ENCODE results near the gene HDAC4. TPM values are rescaled to one million over a fixed set of nuclear protein-coding genes. Genes with fewer than 3 reads are reported as not detected.

HDAC4 gene
- total and polyA plus RNA-seq, 2 of the 8 experiments (the other 6 are each of a cell fraction or from before 2014, with no cell fraction given): 15.4 to 31.5 TPM

DNA sequence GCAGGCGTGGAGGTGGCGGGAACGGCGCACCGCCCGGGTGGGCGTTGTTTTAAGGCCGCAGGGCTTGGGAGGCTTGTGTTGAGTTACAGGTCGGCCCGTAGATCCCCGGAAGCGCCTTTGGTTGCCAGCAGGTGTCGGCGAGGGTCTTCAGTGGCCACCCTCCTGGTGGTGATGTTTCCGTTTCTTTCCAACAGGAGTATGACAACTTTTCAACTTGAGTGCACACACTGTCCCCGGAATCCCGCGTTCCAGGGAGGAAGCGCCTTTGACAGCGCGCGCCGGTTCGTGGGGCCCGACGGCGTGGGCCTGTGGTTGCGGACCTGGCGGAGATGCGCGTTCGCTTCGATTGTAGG, 1.0 kb upstream of the HDAC4 start:
- 12% methylated on average over 25 of the region's 33 CpGs; no CpG with 5 or more reads in 1 of the 2 experiments for WGBS, 2 experiments (ENCODE audit: extremely low coverage in 1 of 2, insufficient coverage in 1 of 2, insufficient read length in 1 of 2, insufficient replicate concordance in 2 of 2, low coverage in 1 of 2, low lambda C conversion rate in 2 of 2, missing lambda C conversion rate in 1 of 2)
- Histone ChIP-seq H3K18ac (ENCODE audit: extremely low read depth, low read length) (peak overlapping the region; percentile 94), H2BK12ac (ENCODE audit: low read depth, low read length) (peak overlapping the region; percentile 61; the same call in 1 of the 2 replicates), H4K5ac (ENCODE audit: insufficient read length, low read depth, low read length) (peak overlapping the region; percentile 96), H3K9ac (replicated peaks in 1 of 4; ENCODE audit: extremely low read depth in 1 of 4, low read depth in 3 of 4, low read length in 3 of 4) (peak overlapping the region; percentile 39 to 100 (median 76)), H3K27ac (ENCODE audit: low read depth, low read length) (peak overlapping the region; percentile 100), H2AFZ (ENCODE audit: low read length) (no peak overlapping the region), H3K36me3 (ENCODE audit: control insufficient read depth in 2 of 4, insufficient read depth in 4 of 4, low read length in 3 of 4) (no peaks in the 10 kb centered on the region), H3K27me3 (replicated peaks in 1 of 4; ENCODE audit: control insufficient read depth in 3 of 4, extremely low read depth in 1 of 4, insufficient read depth in 3 of 4, low read length in 3 of 4) (no peaks in the 10 kb centered on the region), H3K79me2 (ENCODE audit: control insufficient read depth in 1 of 2, insufficient read depth in 2 of 2, low read length in 2 of 2) (peaks cover 4 to 31% of the 10 kb centered on the region in 2 experiments; a peak in 3 of 4 replicates), H3K4ac (replicated peaks; ENCODE audit: insufficient read length, low read depth, low read length) (no peak overlapping the region), H4K91ac (replicated peaks; ENCODE audit: insufficient read length, low read length) (peak overlapping the region; percentile 91), H3K4me1 (replicated peaks in 1 of 4; ENCODE audit: control insufficient read depth in 3 of 4, insufficient read depth in 4 of 4, low read length in 3 of 4) (peaks cover 0 to 3% (median 0%) of the 10 kb centered on the region in 4 experiments; a peak in 4 of 7 replicates), H3K4me3 (ENCODE audit: extremely low read depth in 1 of 4, insufficient read depth in 2 of 4, low read depth in 3 of 4, low read length in 4 of 4) (peak overlapping the region; percentile 73 to 96 (median 94)), H3K23me2 (ENCODE audit: low read depth, low read length) (peaks cover 9% of the 10 kb centered on the region; the same call in 1 of the 2 replicates), H2BK15ac (ENCODE audit: low read length) (no peak overlapping the region), H3K4me2 (ENCODE audit: insufficient read depth in 1 of 2, low read depth in 2 of 2, low read length in 2 of 2) (peak overlapping the region; percentile 57 to 88), H3K9me3 (ENCODE audit: insufficient read depth in 2 of 2, low read depth in 1 of 2, low read length in 1 of 2) (no peaks in the 10 kb centered on the region), H2AK5ac (ENCODE audit: low read depth, low read length) (no peak overlapping the region), H2BK120ac (replicated peaks; ENCODE audit: low read depth, low read length) (no peak overlapping the region), H3K79me1 (ENCODE audit: low read depth, low read length) (peaks cover 12% of the 10 kb centered on the region; the same call in 1 of the 2 replicates), H2BK5ac (ENCODE audit: low read depth, low read length) (peak overlapping the region; percentile 100), H3K23ac (ENCODE audit: insufficient read length) (no peak overlapping the region), H4K8ac (ENCODE audit: extremely low read depth, insufficient read depth, low read length) (peak overlapping the region; percentile 100), H3K56ac (replicated peaks; ENCODE audit: insufficient read length, low read depth, low read length) (peak overlapping the region; percentile 67), H2BK20ac (ENCODE audit: low read length) (no peak overlapping the region), H3K14ac (ENCODE audit: insufficient read length) (no peak overlapping the region), H4K20me1 (replicated peaks in 1 of 2; ENCODE audit: control insufficient read depth in 1 of 2, insufficient read depth in 2 of 2, low read length in 2 of 2) (peaks cover 12 to 13% of the 10 kb centered on the region in 2 experiments)
- FAIRE-seq (no peak), DNase-seq (ENCODE audit: low read depth in 1 of 2, low spot score in 2 of 2) (peak in 1 of 2 experiments; percentile 27)
- ChIA-PET CTCF (ENCODE audit: partially characterized antibody) (no interaction called here), POLR2A (ENCODE audit: partially characterized antibody) (interaction anchor here (0.8 to 1.1 kb wide), 4 partner anchors 115 to 579 kb away, joined by 3 to 4 read pairs (median 3); no protein-coding TSS in a partner anchor)
- no peak for TF ChIP-seq SIX5 (IDR thresholded peaks at IDR 0.05; ENCODE audit: low read depth, low read length)
- peak; percentile 16 to 42 (median 18) for TF ChIP-seq CTCF (IDR thresholded peaks at IDR 0.05; ENCODE audit: control extremely low read depth in 1 of 3, insufficient read depth in 1 of 3, low read depth in 1 of 3, low read length in 3 of 3)
- no peak for TF ChIP-seq NANOG (IDR thresholded peaks at IDR 0.05; ENCODE audit: insufficient read depth, low read depth, low read length, poor library complexity, severe bottlenecking)
- no peak for TF ChIP-seq EP300 (IDR thresholded peaks at IDR 0.05; ENCODE audit: borderline replicate concordance in 1 of 2, low read depth in 2 of 2, low read length in 2 of 2)
- no peak for TF ChIP-seq MAFK (IDR thresholded peaks at IDR 0.05; ENCODE audit: low read depth, low read length)
- peak; percentile 33 to 42; a peak in 3 of 4 replicates for TF ChIP-seq RAD21 (IDR thresholded peaks at IDR 0.05 in 1 of 2, conservative IDR thresholded peaks at IDR 0.05 in 1 of 2; ENCODE audit: low read depth in 2 of 2, low read length in 2 of 2)
- no peak for TF ChIP-seq KDM1A (IDR thresholded peaks at IDR 0.05; ENCODE audit: borderline replicate concordance, low read length)
- no peak for TF ChIP-seq YY1 (IDR thresholded peaks at IDR 0.05; ENCODE audit: low read depth, low read length)
- TF ChIP-seq RFX5 (IDR thresholded peaks at IDR 0.05; ENCODE audit: borderline replicate concordance, low read depth, low read length): no peak
- TF ChIP-seq CBX8 (IDR thresholded peaks at IDR 0.05; ENCODE audit: borderline replicate concordance, low read depth, low read length): no peak

Data from H1 (cell line).